ENCODE measurements around the gene PDE4A.
"Not testable (repeated sequence)": the region's sequence is repeated elsewhere in the genome, so short reads cannot be mapped to it uniquely, and the experiment has no call there.

Gene PDE4A

DNA sequence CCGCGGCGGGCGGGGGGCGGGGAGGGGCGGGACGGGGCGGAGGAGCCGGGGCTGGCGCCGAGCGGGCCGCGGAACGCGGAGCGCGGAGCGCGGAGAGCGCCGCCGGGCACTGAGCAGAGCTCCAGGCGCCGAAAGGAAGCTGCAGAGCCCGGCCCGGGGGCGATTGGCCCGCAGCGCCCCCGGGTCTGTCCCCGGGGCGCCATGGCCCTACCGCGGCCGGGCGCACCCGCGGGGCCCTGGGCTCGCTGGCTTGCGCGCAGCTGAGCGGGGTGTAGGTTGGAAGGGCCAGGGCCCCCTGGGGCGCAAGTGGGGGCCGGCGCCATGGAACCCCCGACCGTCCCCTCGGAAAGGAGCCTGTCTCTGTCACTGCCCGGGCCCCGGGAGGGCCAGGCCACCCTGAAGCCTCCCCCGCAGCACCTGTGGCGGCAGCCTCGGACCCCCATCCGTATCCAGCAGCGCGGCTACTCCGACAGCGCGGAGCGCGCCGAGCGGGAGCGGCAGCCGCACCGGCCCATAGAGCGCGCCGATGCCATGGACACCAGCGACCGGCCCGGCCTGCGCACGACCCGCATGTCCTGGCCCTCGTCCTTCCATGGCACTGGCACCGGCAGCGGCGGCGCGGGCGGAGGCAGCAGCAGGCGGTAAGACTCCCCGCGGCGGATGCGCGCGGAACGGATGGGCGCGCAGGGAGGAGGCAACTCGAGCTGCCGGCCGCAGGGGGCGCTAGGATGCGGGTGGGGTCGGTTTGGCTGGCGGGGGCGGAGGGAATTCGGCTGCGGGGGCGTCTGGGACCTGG lies at the start of gene PDE4A:
Gene PDE4A, plus strand, starts transcription at position 95 of the 796 bp plus-strand sequence. Its CDS starts 227 bp downstream, at position 322.
- DNase-seq = peak; percentile 75

DNA sequence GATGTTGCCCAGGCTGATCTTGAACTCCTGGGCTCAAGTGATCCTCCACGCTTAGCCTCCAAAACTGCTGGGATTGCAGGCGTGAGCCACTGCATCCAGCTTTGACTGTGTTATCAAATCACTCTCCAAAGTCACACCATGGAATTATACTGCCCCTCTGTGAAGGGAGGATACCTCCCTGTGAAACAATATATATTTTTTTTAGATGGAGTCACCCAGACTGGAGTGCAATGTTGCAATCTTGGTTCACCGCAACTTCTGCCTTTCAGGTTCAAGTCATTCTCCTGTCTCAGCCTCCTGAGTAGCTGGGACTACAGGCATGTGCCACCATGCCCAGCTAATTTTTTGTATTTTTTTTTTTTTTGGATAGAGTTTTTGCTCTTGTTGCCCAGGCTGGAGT lies 47.6 kb upstream of the PDE4A start:
- no peak for DNase-seq

DNA sequence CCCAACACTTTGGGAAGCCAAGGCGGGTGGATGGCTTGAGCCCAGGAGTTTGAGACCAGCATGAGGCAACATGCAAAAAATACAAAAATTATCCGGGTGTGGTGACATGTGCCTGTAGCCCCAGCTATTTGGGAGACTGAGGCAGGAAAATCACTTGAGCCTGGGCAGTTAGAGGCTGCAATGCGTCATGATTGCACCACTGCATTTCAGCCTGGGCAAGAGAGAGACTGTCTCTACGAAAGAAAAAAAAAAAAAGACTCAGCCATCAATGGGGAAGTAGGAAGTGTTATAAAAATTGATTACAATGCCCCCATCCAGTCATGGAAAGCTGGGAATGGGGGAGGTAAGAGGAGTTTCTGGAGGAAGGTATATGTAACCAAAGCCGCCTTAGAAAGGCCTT lies 45.4 kb upstream of the PDE4A start:
- no peak for DNase-seq

DNA sequence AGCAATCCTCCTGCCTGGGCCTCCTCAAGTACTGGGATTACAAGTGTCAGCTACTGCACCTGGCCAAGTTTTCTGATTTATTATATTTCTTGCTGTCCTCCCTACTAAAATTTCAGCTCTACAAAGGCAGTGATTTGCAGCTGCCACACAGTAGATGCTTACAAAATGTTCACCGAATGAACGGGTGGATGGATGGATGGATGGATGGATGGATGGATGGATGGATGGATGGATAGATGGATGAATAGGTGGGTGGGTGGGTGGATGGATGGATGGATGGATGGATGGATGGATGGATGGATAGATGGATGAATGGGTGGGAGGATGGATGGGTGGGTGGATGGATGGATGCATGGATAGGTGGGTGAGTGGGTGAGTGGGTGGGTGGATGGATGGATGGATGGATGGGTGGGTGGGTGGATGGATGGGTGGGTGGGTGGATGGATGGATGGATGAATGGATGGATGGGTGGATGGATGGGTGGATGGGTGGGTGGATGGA lies 43.1 kb upstream of the PDE4A start:
- not testable (repeated sequence) for DNase-seq

DNA sequence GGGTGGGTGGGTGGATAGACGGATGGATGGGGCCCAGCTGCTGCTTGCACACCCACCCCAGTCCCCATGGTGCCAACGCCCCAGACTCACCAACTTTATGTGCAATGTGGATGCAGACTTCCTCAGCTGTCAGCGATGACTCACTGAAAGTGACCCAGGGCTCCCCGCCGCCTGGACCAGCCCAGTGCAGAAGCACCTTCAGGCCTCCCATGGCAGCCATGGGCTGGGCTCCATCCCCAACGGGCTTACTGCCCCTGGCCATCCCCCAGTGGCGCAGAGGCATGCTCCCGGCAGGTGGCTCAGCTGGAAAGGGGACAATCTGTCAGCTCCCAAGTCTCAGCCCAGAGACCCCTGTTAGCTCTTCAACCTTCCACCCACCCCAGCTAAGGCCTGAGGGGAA lies 42.2 kb upstream of the PDE4A start:
- no peak for DNase-seq

DNA sequence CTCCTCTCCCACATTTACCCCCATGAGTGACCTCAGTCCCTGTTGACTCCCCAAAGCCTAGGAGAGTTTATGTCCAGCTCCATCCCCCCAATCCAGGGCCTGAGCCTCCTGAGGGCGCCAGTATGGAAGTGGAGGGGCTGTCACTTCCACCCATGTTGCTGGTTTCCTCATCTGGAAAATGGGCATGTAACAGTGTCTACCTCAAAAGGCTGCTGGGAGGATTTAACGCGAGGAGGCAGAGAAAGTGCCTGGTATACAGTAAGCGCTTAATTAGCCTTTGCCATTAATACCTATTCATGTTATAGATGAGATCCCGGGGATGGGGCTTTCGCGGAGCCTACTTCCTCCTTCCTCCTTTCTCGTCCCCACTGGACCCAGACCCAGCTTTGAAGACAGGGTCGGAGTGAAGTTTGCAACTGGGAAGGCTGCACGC lies 40.4 kb upstream of the PDE4A start:
- no peak for DNase-seq

DNA sequence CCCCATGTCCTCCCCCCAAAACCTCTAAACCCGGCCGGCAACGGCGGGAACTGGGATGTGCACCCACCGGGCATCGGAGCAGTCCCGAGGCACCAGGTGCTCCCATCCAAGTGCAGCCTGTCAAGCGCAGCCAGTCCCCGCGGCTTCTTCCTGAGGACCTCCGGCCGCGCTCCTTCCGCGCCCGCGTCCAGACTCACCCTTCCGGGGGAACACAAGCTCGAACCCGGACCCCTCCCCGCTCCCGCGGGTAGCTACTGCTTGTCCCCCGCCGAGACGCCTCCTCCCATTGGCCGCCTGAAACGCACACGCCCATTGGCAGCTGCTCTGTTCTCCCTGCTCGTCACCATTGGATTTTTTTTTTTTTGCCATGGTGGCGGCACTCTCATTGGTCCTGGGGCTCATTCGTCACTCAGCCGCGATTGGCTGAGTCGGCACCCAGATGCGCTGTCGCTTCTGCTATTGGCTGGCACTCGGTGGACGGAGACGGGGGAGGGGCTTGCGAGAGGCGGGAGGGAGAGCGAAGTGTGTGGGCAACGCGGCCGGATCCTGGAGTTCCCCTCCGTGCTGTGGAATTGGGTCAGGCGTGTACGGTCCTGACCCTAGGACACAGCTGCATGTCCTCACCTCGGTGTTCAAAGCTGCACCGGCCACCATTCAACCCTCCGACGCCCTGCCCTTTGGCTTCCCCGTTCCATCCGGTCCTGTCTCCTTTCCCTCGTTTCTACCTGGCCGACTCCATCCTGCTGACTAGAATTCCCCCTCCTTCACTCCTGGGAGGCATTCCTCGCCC lies 39.8 kb upstream of the PDE4A start, which contains the start of gene TYK2:
Gene TYK2, minus strand, starts transcription at position 260 of the 790 bp plus-strand sequence. CDS start 2,166 bp downstream, outside the sequence.
- peak; percentile 98 for DNase-seq

DNA sequence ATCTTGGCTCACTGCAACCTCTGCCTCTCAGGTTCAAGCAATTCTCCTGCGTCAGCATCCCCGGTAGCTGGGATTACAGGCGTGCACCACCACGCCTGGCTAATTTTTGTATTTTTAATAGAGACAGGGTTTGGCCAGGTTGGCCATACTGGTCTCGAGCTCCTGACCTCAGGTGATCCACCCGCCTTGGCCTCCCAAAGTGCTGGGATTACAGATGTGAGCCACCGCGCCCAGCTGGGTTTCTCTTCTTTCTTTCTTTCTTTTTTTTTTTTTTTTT lies 37.2 kb upstream of the PDE4A start:
- not testable (repeated sequence) for DNase-seq

DNA sequence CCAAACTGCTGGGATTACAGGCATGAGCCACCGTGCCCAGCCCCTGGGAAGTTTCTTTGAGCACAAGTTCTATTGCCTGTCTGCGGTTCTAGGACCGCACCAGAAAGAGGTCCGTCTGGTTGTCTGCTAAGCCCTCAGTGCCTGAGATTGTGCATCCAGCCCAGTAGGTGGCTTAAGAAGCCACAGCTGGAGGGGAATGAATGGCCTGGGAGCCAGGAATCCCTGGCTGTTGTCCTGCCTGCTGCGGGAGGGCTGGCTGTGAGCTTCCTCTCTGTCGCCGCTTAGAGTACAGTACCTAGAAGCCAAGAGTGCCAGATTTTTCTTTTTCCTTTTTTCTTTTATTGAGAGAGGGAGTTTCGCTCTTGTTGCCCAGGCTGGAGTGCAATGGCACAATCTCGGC lies 35.8 kb upstream of the PDE4A start:
- no peak for DNase-seq

DNA sequence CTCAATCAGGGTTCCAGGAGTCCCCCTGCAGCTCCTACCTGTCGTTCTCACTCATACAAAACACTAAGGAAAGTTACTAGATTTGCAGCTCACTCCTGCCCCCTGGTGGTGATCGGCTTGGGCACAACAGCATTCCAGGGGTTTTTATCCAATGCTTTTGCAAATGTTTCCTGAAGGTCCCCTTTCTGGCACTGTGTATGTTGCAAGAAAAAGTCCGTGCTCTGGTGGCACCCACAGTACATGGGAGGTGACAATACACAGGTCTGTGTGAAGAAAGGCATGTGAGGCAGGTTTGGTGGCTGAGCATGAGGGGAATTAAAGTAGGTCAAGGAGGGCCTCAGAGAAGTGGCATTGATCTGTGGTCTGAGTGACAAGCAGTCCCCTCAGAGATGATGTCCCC lies 31.4 kb upstream of the PDE4A start:
- DNase-seq = peak; percentile 82

DNA sequence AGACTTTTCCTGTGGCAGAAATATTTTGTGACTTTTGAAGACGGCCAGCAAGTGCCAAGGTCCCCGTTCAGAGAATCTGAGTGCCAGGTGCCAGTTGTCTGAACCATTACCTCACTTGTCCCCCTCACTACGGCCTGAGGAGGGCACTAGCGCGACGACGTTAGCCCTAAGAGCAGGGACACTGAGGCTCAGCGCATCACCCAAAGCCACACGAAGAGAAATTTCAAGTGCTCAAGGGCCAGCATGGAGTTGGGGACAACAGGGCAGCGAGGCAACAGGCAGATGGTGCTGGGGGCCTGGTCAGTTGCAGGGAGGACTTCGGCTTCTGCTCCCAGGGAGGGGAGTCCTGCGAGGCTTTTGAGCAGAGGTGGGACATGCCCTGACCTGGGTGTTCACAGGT lies 30.5 kb upstream of the PDE4A start:
- DNase-seq = peak; percentile 42

DNA sequence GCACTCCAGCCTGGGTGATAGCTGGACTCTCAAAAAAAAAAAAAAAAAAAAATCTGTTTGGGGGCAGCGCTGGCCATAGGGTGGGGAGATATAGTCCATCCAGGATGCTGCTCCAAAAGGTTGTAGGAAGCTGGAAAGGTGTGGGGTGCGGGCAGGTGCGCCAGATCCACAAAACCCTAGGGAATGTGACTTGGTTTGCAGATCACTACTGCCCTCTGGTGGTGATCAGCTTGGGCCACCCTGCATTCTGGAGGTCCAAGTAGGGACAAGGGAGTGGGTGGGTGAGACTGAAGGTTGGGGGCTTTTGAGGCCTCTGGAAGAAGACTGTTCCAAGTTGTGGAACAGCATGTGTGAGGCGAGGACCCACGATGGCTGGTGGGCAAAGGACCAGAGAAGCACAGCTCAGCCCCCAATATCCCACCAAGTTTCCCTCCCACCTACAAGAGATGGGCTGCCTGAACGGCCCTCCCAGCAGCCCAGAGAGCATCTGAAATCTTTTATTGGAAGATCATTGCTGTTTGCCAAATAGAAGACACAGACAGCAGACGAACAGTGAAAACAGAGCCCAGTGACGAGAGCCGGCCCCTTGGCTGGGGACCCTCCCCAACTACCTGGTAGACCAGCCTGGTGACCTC lies 29.6 kb upstream of the PDE4A start:
- peak; percentile 74 for DNase-seq

DNA sequence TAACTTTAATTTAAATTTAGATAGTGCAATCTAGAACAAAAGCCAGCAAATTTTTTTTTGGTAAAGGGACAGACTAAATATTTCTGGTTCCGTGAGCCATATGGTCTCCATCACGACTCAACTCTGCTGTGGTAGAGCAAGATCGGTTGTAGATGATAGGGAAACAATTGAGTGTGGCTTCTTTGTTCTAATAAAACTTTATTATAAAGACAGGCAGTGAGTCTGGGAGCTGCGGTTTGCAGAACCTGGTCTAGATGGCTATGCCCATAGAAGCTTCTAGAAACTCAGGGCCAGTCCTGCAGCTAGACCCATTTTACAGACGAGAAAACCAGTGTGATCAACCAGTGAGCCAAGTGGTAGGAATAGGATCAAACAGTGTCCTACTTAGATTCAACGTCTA lies 28.2 kb upstream of the PDE4A start:
- DNase-seq = no peak

DNA sequence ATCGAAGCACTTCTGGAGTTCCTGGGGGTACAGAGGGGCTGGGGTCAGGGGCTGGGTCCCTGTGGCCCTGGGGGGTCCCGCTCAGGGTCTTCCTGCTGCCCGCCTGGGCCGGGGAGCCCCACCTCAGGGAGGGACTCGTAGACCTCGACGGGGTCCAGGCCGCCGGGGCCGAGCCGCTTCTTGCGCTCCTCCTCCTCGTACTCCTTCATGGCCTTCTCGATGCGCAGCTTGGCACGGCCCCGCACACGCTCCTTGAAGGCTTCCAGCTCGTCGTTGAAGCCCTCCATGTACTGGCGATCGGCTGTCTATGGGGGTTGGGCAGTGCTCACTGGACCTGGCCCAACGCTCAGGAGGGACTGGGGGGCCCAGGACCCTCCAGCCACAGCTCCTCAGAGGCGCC lies 27.2 kb upstream of the PDE4A start:
- DNase-seq = no peak

DNA sequence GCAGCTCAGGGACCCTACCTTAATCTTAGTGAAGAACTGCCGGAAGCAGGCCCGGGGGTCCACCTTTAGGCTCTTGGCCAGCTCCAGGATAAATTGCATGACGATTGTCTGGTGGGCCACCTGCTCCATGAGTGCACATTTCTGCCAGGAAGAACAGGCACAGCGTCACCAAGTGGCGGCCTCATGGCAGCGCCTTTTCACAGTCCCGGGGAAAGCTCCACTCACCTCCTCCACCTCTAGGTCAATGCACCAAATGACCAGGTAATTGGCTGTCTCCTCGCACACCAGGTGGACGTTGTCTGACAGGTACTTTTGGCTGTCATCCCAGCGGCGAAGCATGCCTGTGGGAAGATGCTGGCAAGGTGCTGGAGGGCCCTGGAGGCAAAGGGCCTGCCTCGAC lies 25.3 kb upstream of the PDE4A start:
- no peak for DNase-seq

DNA sequence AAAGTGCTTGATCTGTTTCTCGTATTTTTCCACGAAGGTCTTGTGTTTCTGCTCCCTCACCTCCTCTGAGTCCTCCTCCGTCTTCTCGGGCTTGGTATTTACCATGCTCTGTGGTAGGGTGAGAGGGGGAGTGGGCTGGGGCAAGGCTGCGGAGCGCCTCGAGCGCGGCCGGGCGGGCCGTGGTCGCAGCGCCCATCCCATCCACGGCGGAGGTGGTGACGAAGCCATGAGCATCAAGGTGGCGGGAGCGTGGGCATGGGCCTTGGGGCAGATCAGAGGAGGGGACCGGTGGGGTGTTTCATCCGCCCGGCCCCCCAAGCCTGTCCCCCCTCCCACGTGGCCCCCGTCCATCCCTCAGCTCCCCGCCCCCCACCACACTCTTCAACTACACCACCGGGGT lies 24.9 kb upstream of the PDE4A start:
- DNase-seq = no peak

DNA sequence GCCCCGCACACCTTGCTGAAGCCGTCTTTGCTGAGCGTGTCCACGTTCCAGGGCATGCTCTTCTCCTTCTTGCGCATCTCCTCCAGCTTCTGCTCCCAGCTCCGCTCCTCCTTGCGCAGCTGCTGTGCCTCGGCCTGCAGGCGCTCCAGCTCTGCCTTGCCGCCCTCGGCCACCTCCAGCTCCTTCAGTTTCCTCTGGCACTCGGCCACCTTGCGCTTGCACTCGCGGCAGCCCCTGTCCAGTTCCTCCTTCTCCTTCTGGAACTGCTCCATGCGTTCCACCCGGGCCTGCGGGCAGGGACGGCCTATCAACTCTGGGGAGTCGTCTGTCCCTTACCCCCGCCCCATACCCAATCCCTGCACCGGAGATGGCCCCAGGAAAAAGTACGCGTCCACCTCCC lies 24.4 kb upstream of the PDE4A start:
- no peak for DNase-seq

DNA sequence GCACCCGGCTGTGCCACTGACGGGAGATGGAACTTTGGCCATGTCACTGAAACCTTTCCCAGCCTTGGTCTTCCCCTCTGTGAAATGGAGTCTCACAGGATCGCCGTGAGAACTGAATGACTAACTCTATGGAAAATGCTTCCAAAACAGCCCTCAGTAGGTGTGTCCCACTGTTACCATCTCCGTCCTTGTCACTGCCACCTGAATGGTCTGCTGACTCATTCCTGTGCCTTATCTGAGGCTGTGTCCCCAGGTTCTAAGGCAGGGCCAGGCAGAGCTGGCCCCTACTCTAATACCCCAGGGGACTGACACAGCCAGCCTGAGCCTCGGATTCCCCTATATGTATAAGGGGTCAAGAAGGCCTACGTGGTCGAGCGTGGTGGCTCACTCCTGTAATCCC lies 21.5 kb upstream of the PDE4A start:
- DNase-seq = no peak

DNA sequence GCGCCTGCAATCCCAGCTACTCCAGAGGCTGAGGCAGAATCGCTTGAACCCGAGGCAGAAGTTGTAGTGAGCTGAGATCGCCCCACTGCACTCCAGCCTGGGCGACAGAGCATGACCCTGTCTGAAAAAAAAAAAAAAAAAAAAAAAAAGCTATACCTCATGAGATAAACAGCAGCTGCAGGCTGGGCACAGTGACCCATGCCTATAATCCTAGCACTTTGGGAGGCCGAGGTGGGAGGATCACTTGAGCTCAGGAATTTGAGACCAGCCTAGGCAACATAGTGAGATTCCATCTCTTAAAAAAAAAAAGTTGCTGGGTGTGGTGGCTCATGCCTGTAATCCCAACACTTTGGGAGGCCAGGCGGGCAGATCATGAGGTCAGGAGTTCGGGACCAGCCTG lies 21.0 kb upstream of the PDE4A start:
- DNase-seq = not testable (repeated sequence)

DNA sequence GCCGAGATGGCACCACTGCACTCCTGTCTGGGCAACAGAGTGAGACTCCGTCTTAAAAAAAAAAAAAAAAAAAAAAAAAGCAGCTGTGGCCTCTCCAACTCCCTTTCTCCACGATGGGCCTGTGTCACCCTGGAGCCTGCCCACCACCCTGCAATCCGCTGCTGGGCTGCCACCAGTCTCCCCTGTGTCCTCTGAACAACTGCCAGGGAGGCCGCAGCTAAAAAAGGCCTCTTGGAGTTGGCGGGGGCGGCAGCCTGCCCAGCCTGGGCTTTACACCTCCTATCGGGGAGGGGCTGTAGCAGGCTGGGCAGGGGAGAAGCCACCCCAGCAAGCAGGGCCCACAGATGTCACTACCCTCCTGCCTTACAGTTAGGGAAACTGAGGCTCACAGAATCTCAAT lies 20.5 kb upstream of the PDE4A start:
- DNase-seq = no peak

DNA sequence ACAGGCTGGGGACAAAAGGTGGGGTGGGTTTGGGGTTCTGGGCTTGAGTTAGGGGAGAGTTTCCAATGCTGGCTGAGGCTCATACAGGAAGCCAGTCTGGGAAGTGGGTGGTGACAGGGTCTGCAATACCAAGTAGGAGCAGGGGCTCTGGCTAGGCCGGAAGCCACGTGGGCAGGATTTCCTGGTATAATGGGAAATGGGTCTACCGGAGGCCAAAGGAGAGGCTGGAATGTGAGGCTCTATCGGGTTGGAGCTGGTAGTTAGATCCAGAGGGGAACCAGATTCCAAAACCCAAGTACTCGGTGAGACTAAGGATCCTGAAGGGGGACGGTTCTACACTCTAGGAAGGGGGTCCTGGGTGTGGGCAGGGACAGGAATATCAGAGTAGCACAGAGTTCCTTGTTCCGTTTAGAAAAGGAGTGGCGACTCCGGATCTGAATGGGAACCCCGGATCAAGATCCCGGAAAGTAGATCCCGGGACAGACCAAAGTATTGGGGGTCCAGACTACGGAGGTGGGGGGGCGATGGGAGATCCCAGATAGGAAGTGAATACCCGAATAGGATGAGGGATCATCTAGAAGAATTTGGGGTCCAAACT lies 17.8 kb upstream of the PDE4A start:
- DNase-seq = peak; percentile 48

DNA sequence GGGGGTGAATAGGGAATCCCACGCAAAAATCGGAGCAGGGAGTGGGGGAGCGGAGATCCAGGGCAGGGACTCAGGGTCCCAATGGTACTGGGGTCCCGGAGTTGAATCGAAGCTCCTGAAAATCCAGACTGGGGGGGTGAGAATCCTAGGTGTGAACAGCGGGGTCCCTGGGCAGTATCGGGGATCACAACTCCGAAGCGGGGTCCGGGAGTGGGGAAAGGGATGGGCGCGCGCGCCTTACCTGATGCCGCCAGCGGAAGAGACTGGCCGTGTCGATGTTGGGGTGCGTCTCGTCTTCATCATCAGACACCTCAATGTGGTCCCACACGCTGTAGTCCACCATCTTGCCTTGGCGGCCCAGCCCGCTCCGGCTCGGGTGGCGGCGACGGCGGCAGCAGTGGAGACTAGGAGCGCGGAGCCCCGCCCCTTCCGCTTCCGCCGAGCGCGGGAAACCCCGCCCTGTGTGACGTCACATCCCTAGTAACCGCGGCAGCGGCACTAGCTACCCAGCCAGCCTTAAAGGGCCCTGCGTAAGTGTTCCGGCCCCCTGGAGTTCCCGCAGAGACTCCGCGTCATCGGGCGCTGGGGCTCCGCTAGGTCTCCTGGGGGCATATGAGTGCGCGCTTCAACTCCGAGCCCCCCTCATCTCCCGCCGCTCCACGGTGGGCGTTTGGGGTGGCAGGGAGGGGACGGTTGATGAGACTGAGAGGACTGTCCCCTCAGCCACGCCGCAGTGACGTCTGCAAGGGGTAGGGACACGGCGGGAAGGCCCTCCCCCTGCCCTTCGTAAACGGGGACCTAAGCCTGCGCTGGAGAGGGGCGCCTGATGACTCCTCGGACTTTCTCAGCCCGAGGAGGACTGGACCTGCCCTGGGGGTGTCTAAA lies 17.0 kb upstream of the PDE4A start, which contains the start of gene CDC37:
Gene CDC37, minus strand, starts transcription at position 406 of the 885 bp plus-strand sequence. Its CDS starts 63 bp downstream, at position 343.
- peak; percentile 98 for DNase-seq
